OCI-LY7 (cell line): ENCODE results near the gene TREML4. TPM values are rescaled to one million over a fixed set of nuclear protein-coding genes. Genes with fewer than 3 reads are reported as not detected.

Experiments
- BruUV-seq: library from RNA; stranded (reverse); fragments of 400-500 nt; replicated peaks from 2 replicates; lab custom pipeline; 2021; lab: Mats Ljungman, UMichigan
- CTCF ChIA-PET: fragments of 300-600 bp; sonication (Branson Sonifier 250); formaldehyde crosslinking; loops from one replicate; lab custom pipeline; 2022; ENCODE audit warnings: antibody characterized with exemption; ENCODE audit not compliant: unreplicated experiment; lab: Charles Lee
- POLR2A ChIA-PET: fragments of 300-600 bp; sonication (Branson Sonifier 250); formaldehyde crosslinking; loops from one replicate; lab custom pipeline; 2022; ENCODE audit warnings: antibody characterized with exemption; lab: Charles Lee
- DNase-seq: peaks from one replicate; pipeline ENCODE4 v3.0.0-alpha.2; 2015; ENCODE audit warnings: low spot score
- H2AFZ ChIP-seq: fragments of 200-600 bp; sonication (generic), shearing (Covaris generic); 2 replicates; pipeline ENCODE4 v1.6.1; 2014; ENCODE audit warnings: mild to moderate bottlenecking, antibody characterized with exemption, low read length, moderate library complexity
- H3K27ac ChIP-seq: fragments of 200-600 bp; sonication (generic); 2 replicates; pipeline ENCODE4 v1.5.1; 2014; ENCODE audit warnings: mixed run types, low read depth, mild to moderate bottlenecking, moderate library complexity, low read length, inconsistent platforms; ENCODE audit not compliant: poor library complexity, severe bottlenecking
- H3K36me3 ChIP-seq: fragments of 200-600 bp; sonication (generic); 2 replicates; pipeline ENCODE4 v1.6.1; 2014; ENCODE audit warnings: mild to moderate bottlenecking, antibody characterized with exemption, low read length, moderate library complexity, mixed read lengths; ENCODE audit not compliant: insufficient read depth
- H3K4me1 ChIP-seq: fragments of 200-600 bp; sonication (generic); 2 replicates; pipeline ENCODE4 v1.5.1; 2014; ENCODE audit warnings: mild to moderate bottlenecking, low read length; ENCODE audit not compliant: insufficient read depth, poor library complexity, severe bottlenecking
- H3K4me2 ChIP-seq: fragments of 200-600 bp; sonication (generic); 2 replicates; pipeline ENCODE4 v1.6.1; 2014; ENCODE audit warnings: mild to moderate bottlenecking, low read length
- H3K4me3 ChIP-seq: fragments of 200-600 bp; sonication (generic); 2 replicates; pipeline ENCODE4 v1.5.1; 2014; ENCODE audit warnings: mild to moderate bottlenecking, low read depth, low read length; ENCODE audit not compliant: poor library complexity, severe bottlenecking
- H3K79me2 ChIP-seq: fragments of 200-600 bp; sonication (generic); 2 replicates; pipeline ENCODE4 v1.6.1; 2016; ENCODE audit warnings: low read depth, mild to moderate bottlenecking, low read length, moderate library complexity, mixed read lengths; ENCODE audit not compliant: insufficient read depth
- H3K9me2 ChIP-seq: fragments of 200-600 bp; sonication (generic); 2 replicates; pipeline ENCODE4 v1.6.1; 2016; ENCODE audit warnings: mild to moderate bottlenecking, low read length, mixed read lengths; ENCODE audit not compliant: insufficient read depth
- H3K9me3 ChIP-seq: fragments of 200-600 bp; sonication (generic); 2 replicates; pipeline ENCODE4 v1.6.1; 2014; ENCODE audit warnings: mild to moderate bottlenecking, mixed run types, low read length, mixed read lengths
- H4K20me1 ChIP-seq: fragments of 200-600 bp; sonication (generic); 2 replicates; pipeline ENCODE4 v1.6.1; 2014; ENCODE audit warnings: mild to moderate bottlenecking, antibody characterized with exemption, low read length, moderate library complexity, mixed read lengths; ENCODE audit not compliant: insufficient read depth
- CTCF ChIP-seq: fragments of 200-600 bp; sonication (generic); conservative IDR thresholded peaks from 2 replicates; pipeline ENCODE4 v1.5.1; 2014; ENCODE audit warnings: mild to moderate bottlenecking, antibody characterized with exemption, low read length, moderate library complexity, mixed read lengths
- EZH2phosphoT487 ChIP-seq: fragments of 200-600 bp; sonication (generic); IDR thresholded peaks from 2 replicates; pipeline ENCODE4 v1.6.1; 2018; ENCODE audit warnings: low read depth, borderline replicate concordance, mild to moderate bottlenecking, mixed run types, antibody characterized with exemption, low read length, moderate library complexity, mixed read lengths
- intact Hi-C: fragments of 100-400 bp; cut with micrococcal nuclease; formaldehyde crosslinking; loops from one replicate; pipeline ENCODE4 v1.10.0; 2022; ENCODE audit not compliant: unreplicated experiment
- total RNA-seq, 2 experiments: library from RNA; depleted of rRNA in 1 of 2; stranded (reverse); fragments of >200 nt in 1 of 2; shearing (Covaris generic) in 1 of 2; gene quantifications; 2 replicates each; pipeline ENCODE4 v1.2.3, GENCODE V29; 2014 to 2022

The TREML4 gene
- total RNA-seq, 2 experiments from 2014 or later: not detected

GRCh38 chr6:41182069-41183034 is 45.8 kb upstream of the TREML4 start:
- Histone ChIP-seq H3K4me3 (no peak overlapping the region), H3K36me3 (no peaks in the 10 kb centered on the region), H2AFZ (peak overlapping the region; percentile 65), H3K9me3 (no peaks in the 10 kb centered on the region), H3K4me2 (peak overlapping the region; percentile 8; the same call in 1 of the 2 replicates), H4K20me1 (no peaks in the 10 kb centered on the region), H3K9me2 (no peaks in the 10 kb centered on the region), H3K79me2 (no peaks in the 10 kb centered on the region), H3K27ac (no peak overlapping the region), H3K4me1 (peaks cover 30% of the 10 kb centered on the region)
- peak; percentile 80 for DNase-seq
- ChIA-PET CTCF (interaction anchor here (0.8 to 1.7 kb wide), 8 partner anchors 11 to 137 kb away, joined by 3 to 7 read pairs (median 3); no protein-coding TSS in a partner anchor), POLR2A (interaction anchor here (0.5 to 2.2 kb wide), 12 partner anchors 14 to 353 kb away, joined by 3 to 7 read pairs (median 4); partner anchors contain the start of gene TREML2)
- intact Hi-C loops: loop anchor here (1.0 to 2.0 kb wide), 2 partner anchors 90 to 110 kb away; partner anchors contain the start of genes NFYA and OARD1
- no peak for TF ChIP-seq EZH2phosphoT487
- TF ChIP-seq CTCF: peak; percentile 87
- no TSS peak for BruUV-seq

GRCh38 chr6:41184761-41185160 is 43.4 kb upstream of the TREML4 start:
- no peak for TF ChIP-seq EZH2phosphoT487
- TF ChIP-seq CTCF: no peak
- Histone ChIP-seq H3K4me2 (no peak overlapping the region), H3K9me2 (no peaks in the 10 kb centered on the region), H3K79me2 (no peaks in the 10 kb centered on the region), H3K27ac (no peak overlapping the region), H3K4me3 (no peak overlapping the region), H3K4me1 (peaks cover 30% of the 10 kb centered on the region), H4K20me1 (no peaks in the 10 kb centered on the region), H2AFZ (no peak overlapping the region), H3K9me3 (peaks cover 7% of the 10 kb centered on the region; the same call in 1 of the 2 replicates), H3K36me3 (peaks cover 6% of the 10 kb centered on the region; the same call in 1 of the 2 replicates)
- POLR2A ChIA-PET: interaction anchor here (2.0 to 3.4 kb wide), 4 partner anchors 11 to 17 kb away, joined by 5 to 16 read pairs (median 8); partner anchors contain the start of gene TREML2
- intact Hi-C loops: no loop called here
- no TSS peak for BruUV-seq
- DNase-seq: no peak
- CTCF ChIA-PET: interaction anchor here (1.0 kb wide), 1 partner anchor 12 kb away, joined by 3 read pairs; no protein-coding TSS in a partner anchor
